GM18870 (cell line): ENCODE results near the gene FADS1.
A peak's percentile ranks its signal among the peaks of the same experiment; 100 is the strongest.

ENCODE experiments used
- ATAC-seq: cut with Tn5 transposase; IDR thresholded peaks from one replicate; pipeline ENCODE4 v1.9.1; 2021; ENCODE audit warnings: moderate library complexity; ENCODE audit not compliant: unreplicated experiment

Gene FADS1

GRCh38 chr11:61827571-61828378 lies 11.0 kb upstream of the FADS1 start, which contains the start of gene FADS2:
FADS2 (plus strand) TSS chr11:61828300; CDS start chr11:61828391, 91 bp downstream.
- peak; percentile 37 for ATAC-seq

GRCh38 chr11:61826930-61827570 lies 10.2 kb upstream of the FADS1 start:
- no peak for ATAC-seq

- ATAC-seq = no peak
Measured at GRCh38 chr11:61820174-61820573, 3.4 kb upstream of the FADS1 start.

- no peak for ATAC-seq
Measured at GRCh38 chr11:61817471-61818202, 834 bp upstream of the FADS1 start.

- no peak for ATAC-seq
Measured at GRCh38 chr11:61815790-61816735, 740 bp downstream of the FADS1 start.

GRCh38 chr11:61814958-61815789 lies 1.6 kb downstream of the FADS1 start:
- no peak for ATAC-seq

GRCh38 chr11:61814247-61814957 lies 2.4 kb downstream of the FADS1 start:
- ATAC-seq = no peak

- ATAC-seq = no peak
Measured at GRCh38 chr11:61812736-61813411, 3.9 kb downstream of the FADS1 start.

- ATAC-seq = no peak
Measured at GRCh38 chr11:61811831-61812230, 5.0 kb downstream of the FADS1 start.

- ATAC-seq = no peak
Measured at GRCh38 chr11:61810671-61811175, 6.1 kb downstream of the FADS1 start.

GRCh38 chr11:61806785-61807184 lies 10.0 kb downstream of the FADS1 start:
- no peak for ATAC-seq

GRCh38 chr11:61805146-61805545 lies 11.7 kb downstream of the FADS1 start:
- ATAC-seq = no peak

GRCh38 chr11:61803889-61804647 lies 12.7 kb downstream of the FADS1 start:
- ATAC-seq = no peak

- ATAC-seq = no peak
Measured at GRCh38 chr11:61802605-61803004, 14.2 kb downstream of the FADS1 start.

- ATAC-seq = no peak
Measured at GRCh38 chr11:61800331-61801281, 16.2 kb downstream of the FADS1 start.

GRCh38 chr11:61799665-61800284 lies 17.0 kb downstream of the FADS1 start:
- no peak for ATAC-seq
